ENCODE results near the gene GRAMD4. TPM values are rescaled to one million over a fixed set of nuclear protein-coding genes. Genes with fewer than 3 reads are reported as not detected.

Gene GRAMD4
- total RNA-seq, 3 donors from 2014 or later: 28.4 to 85.6 (median 61.0) TPM

GRCh38 chr22:46663001-46663400 is 42.8 kb downstream of the GRAMD4 start:
- peaks cover 0 to 8% of the 10 kb centered on the region in 2 donors for H3K4me1 ChIP-seq
- H3K9me3 ChIP-seq: no peaks in the 10 kb centered on the region
- no peaks in the 10 kb centered on the region for H3K27me3 ChIP-seq
- TF ChIP-seq CTCF (IDR thresholded peaks at IDR 0.05): no peak
- no peak for TF ChIP-seq POLR2AphosphoS5 (IDR thresholded peaks at IDR 0.05)
- no peak for TF ChIP-seq POLR2A (IDR thresholded peaks at IDR 0.05)
- no peak for DNase-seq (ENCODE audit: low spot score in 2 of 2)
- no peaks in the 10 kb centered on the region for H3K36me3 ChIP-seq
- no peak overlapping the region for H3K4me3 ChIP-seq
- intact Hi-C loops (cut with DNase I; ENCODE audit: low total_unique reads): no loop called here
- H3K27ac ChIP-seq: no peak overlapping the region

- no peaks in the 10 kb centered on the region for H3K36me3 ChIP-seq
- intact Hi-C loops (cut with DNase I; ENCODE audit: low total_unique reads): no loop called here
These were observed 43.4 kb downstream of the GRAMD4 start for GRCh38 chr22:46663436-46664100.

GRCh38 chr22:46664301-46664855 is 44.2 kb downstream of the GRAMD4 start:
- Histone ChIP-seq H3K27ac (no peak overlapping the region), H3K36me3 (no peaks in the 10 kb centered on the region), H3K4me3 (no peak overlapping the region), H3K9me3 (no peaks in the 10 kb centered on the region), H3K27me3 (no peaks in the 10 kb centered on the region), H3K4me1 (peaks cover 0 to 8% of the 10 kb centered on the region in 2 donors)
- no peak for DNase-seq (ENCODE audit: low spot score in 2 of 2)
- intact Hi-C loops (cut with DNase I; ENCODE audit: low total_unique reads): no loop called here
- TF ChIP-seq CTCF (IDR thresholded peaks at IDR 0.05): no peak
- no peak for TF ChIP-seq POLR2AphosphoS5 (IDR thresholded peaks at IDR 0.05)
- TF ChIP-seq POLR2A (IDR thresholded peaks at IDR 0.05): no peak

More at GRCh38 chr22:46663436-46664100, 43.4 kb downstream of the GRAMD4 start:
- peaks cover 0 to 8% of the 10 kb centered on the region in 2 donors for H3K4me1 ChIP-seq
- H3K4me3 ChIP-seq: no peak overlapping the region
- H3K27ac ChIP-seq: no peak overlapping the region
- DNase-seq (ENCODE audit: low spot score in 2 of 2): no peak
- TF ChIP-seq CTCF (IDR thresholded peaks at IDR 0.05) (no peak), POLR2AphosphoS5 (IDR thresholded peaks at IDR 0.05) (no peak), POLR2A (IDR thresholded peaks at IDR 0.05) (no peak)
- H3K9me3 ChIP-seq: no peaks in the 10 kb centered on the region
- no peaks in the 10 kb centered on the region for H3K27me3 ChIP-seq

- TF ChIP-seq CTCF (IDR thresholded peaks at IDR 0.05): no peak
- TF ChIP-seq POLR2AphosphoS5 (IDR thresholded peaks at IDR 0.05): no peak
- no peak for TF ChIP-seq POLR2A (IDR thresholded peaks at IDR 0.05)
- H3K36me3 ChIP-seq: no peaks in the 10 kb centered on the region
These were observed 45.0 kb downstream of the GRAMD4 start for GRCh38 chr22:46665151-46665695.

GRCh38 chr22:46665751-46666280 is 45.6 kb downstream of the GRAMD4 start:
- no peaks in the 10 kb centered on the region for H3K9me3 ChIP-seq
- H3K4me1 ChIP-seq: no peaks in the 10 kb centered on the region
- H3K36me3 ChIP-seq: no peaks in the 10 kb centered on the region
- H3K4me3 ChIP-seq: no peak overlapping the region
- TF ChIP-seq CTCF (IDR thresholded peaks at IDR 0.05) (no peak), POLR2AphosphoS5 (IDR thresholded peaks at IDR 0.05) (no peak), POLR2A (IDR thresholded peaks at IDR 0.05) (no peak)
- intact Hi-C loops (cut with DNase I; ENCODE audit: low total_unique reads): no loop called here
- no peak for DNase-seq (ENCODE audit: low spot score in 2 of 2)
- H3K27ac ChIP-seq: no peak overlapping the region
- H3K27me3 ChIP-seq: no peaks in the 10 kb centered on the region

More at GRCh38 chr22:46665151-46665695, 45.0 kb downstream of the GRAMD4 start:
- peaks cover 0 to 3% of the 10 kb centered on the region in 2 donors for H3K4me1 ChIP-seq
- H3K9me3 ChIP-seq: no peaks in the 10 kb centered on the region
- no peaks in the 10 kb centered on the region for H3K27me3 ChIP-seq
- H3K27ac ChIP-seq: no peak overlapping the region
- no peak overlapping the region for H3K4me3 ChIP-seq
- intact Hi-C loops (cut with DNase I; ENCODE audit: low total_unique reads): no loop called here
- no peak for DNase-seq (ENCODE audit: low spot score in 2 of 2)

Measured in breast epithelium (tissue), 4 donors.